ENCODE data around the gene APLP1. TPM values are rescaled to one million over a fixed set of nuclear protein-coding genes. Genes with fewer than 3 reads are reported as not detected.

The APLP1 gene
- total and polyA plus RNA-seq, 2 donors (not counting 3 experiments of a cell fraction or from before 2014, with no cell fraction given), result 6.2 to 13.0 TPM

- peaks cover 0 to 6% of the 10 kb centered on the region in 2 experiments for H3K27me3 ChIP-seq (ENCODE audit: control insufficient read depth in 2 of 2, insufficient read depth in 2 of 2, low read length in 2 of 2)
- ChIA-PET CTCF (no interaction called here), POLR2A (no interaction called here)
- no TSS peak for BruUV-seq (replicated peaks)
- H3K79me2 ChIP-seq (ENCODE audit: control insufficient read depth, insufficient read depth, low read length), result peaks cover 2% of the 10 kb centered on the region
- H3K9ac ChIP-seq (replicated peaks; ENCODE audit: extremely low read depth, insufficient read depth, low read length), result no peak overlapping the region
- H3K4me1 ChIP-seq (ENCODE audit: control insufficient read depth, extremely low read depth, insufficient read depth, low read length), result peaks cover 16% of the 10 kb centered on the region
- no peaks in the 10 kb centered on the region for H4K20me1 ChIP-seq (replicated peaks; ENCODE audit: control insufficient read depth, extremely low read depth, insufficient read depth, low read length)
- intact Hi-C loops (cut with micrococcal nuclease) (no loop called here), dilution Hi-C loops (cut with MboI; ENCODE audit: extremely low pct_ligation_motif_present, low sequenced_read_pairs) (no loop called here)
- DNase-seq (ENCODE audit: low read depth, low spot score), result no peak
- H3K4me3 ChIP-seq (replicated peaks in 1 of 3; ENCODE audit: insufficient read depth in 1 of 3, low read depth in 1 of 3, low read length in 3 of 3), result no peak overlapping the region
- H2AFZ ChIP-seq (ENCODE audit: low read depth, low read length), result peak overlapping the region; percentile 80
- no peak overlapping the region for H3K4me2 ChIP-seq (ENCODE audit: insufficient read depth, low read length)
- H3K27ac ChIP-seq (ENCODE audit: insufficient read depth, low read depth, low read length), result no peak overlapping the region
- H3K9me1 ChIP-seq (replicated peaks; ENCODE audit: control insufficient read depth, extremely low read depth, insufficient read depth, low read length), result no peaks in the 10 kb centered on the region
- no peak for FAIRE-seq
- H3K9me3 ChIP-seq (replicated peaks; ENCODE audit: control insufficient read depth, insufficient read depth, low read length), result no peaks in the 10 kb centered on the region
- H3K36me3 ChIP-seq (ENCODE audit: control insufficient read depth in 2 of 2, extremely low read depth in 1 of 2, insufficient read depth in 2 of 2, low read length in 2 of 2), result no peaks in the 10 kb centered on the region
- TF ChIP-seq MYC (IDR thresholded peaks at IDR 0.05; ENCODE audit: low read depth, low read length), result no peak
- TF ChIP-seq CTCF (IDR thresholded peaks at IDR 0.05; ENCODE audit: extremely low read depth in 1 of 2, insufficient read depth in 1 of 2, low read depth in 1 of 2, low read length in 2 of 2), result no peak
- TF ChIP-seq JUN (IDR thresholded peaks at IDR 0.05; ENCODE audit: borderline replicate concordance, insufficient read depth, insufficient read length, low read depth), result no peak
- no peak for TF ChIP-seq GATA2 (IDR thresholded peaks at IDR 0.05; ENCODE audit: insufficient read depth, insufficient read length, low read depth, low read length)
- TF ChIP-seq FOS (IDR thresholded peaks at IDR 0.05; ENCODE audit: borderline replicate concordance, insufficient read depth, low read length), result no peak
- TF ChIP-seq MAX (IDR thresholded peaks at IDR 0.05; ENCODE audit: insufficient read depth, insufficient read length), result no peak
- no peak for TF ChIP-seq EZH2 (IDR thresholded peaks at IDR 0.05; ENCODE audit: borderline replicate concordance, low read depth, low read length, severe bottlenecking)
- TF ChIP-seq POLR2A (IDR thresholded peaks at IDR 0.05; ENCODE audit: low read depth, low read length), result no peak
- TF ChIP-seq POLR2AphosphoS5 (IDR thresholded peaks at IDR 0.05; ENCODE audit: insufficient read depth, low read depth, low read length), result no peak
Observed at GRCh38 chr19:35902870-35903475, 34.6 kb downstream of the APLP1 start.
